MM.1S (cell line): ENCODE results near the gene NPEPPS.

Experiments used
- DNase-seq: peaks from one replicate; pipeline ENCODE4 v3.0.0-alpha.2; 2015
- H2AFZ ChIP-seq: fragments of 300-600 bp; sonication (generic); 2 replicates; pipeline ENCODE4 v1.6.0; 2016; ENCODE audit warnings: antibody characterized with exemption, low read length
- H3F3A ChIP-seq: fragments of 300-600 bp; sonication (generic); 2 replicates; pipeline ENCODE4 v1.6.1; 2016; ENCODE audit warnings: mild to moderate bottlenecking, antibody characterized with exemption, low read length, moderate library complexity, mixed read lengths; ENCODE audit not compliant: insufficient read depth
- H3K27ac ChIP-seq: fragments of 300-600 bp; sonication (generic); 2 replicates; pipeline ENCODE4 v1.5.1; 2016; ENCODE audit warnings: mild to moderate bottlenecking, low read length
- H3K27me3 ChIP-seq: fragments of 300-600 bp; sonication (generic); replicated peaks from 2 replicates; pipeline ENCODE4 v1.6.0; 2016; ENCODE audit warnings: low read length; ENCODE audit not compliant: insufficient read depth
- H3K36me3 ChIP-seq: fragments of 300-600 bp; sonication (generic); replicated peaks from 2 replicates; pipeline ENCODE4 v1.6.1; 2016; ENCODE audit warnings: mild to moderate bottlenecking, low read length, mixed read lengths; ENCODE audit not compliant: insufficient read depth
- H3K4me1 ChIP-seq: fragments of 300-600 bp; sonication (generic); 2 replicates; pipeline ENCODE4 v1.6.1; 2016; ENCODE audit warnings: low read length, mixed read lengths
- H3K4me2 ChIP-seq: fragments of 300-600 bp; sonication (generic); 2 replicates; pipeline ENCODE4 v1.6.0; 2016; ENCODE audit warnings: low read depth, low read length
- H3K4me3 ChIP-seq: fragments of 300-600 bp; sonication (generic); 2 replicates; pipeline ENCODE4 v1.5.1; 2016; ENCODE audit warnings: low read length, mixed read lengths
- H3K79me2 ChIP-seq: fragments of 300-600 bp; sonication (generic); 2 replicates; pipeline ENCODE4 v1.6.1; 2016; ENCODE audit warnings: mixed run types, low read length, mixed read lengths
- H3K9ac ChIP-seq: fragments of 300-600 bp; sonication (generic); 2 replicates; pipeline ENCODE4 v1.6.1; 2016; ENCODE audit warnings: low read length, mixed read lengths
- H3K9me2 ChIP-seq: fragments of 300-600 bp; sonication (generic); replicated peaks from 2 replicates; pipeline ENCODE4 v1.6.1; 2016; ENCODE audit warnings: mild to moderate bottlenecking, low read length, mixed read lengths; ENCODE audit not compliant: insufficient read depth
- H3K9me3 ChIP-seq: fragments of 300-600 bp; sonication (generic); replicated peaks from 2 replicates; pipeline ENCODE4 v1.6.1; 2016; ENCODE audit warnings: mild to moderate bottlenecking, low read length, mixed read lengths; ENCODE audit not compliant: insufficient read depth
- H4K20me1 ChIP-seq: fragments of 300-600 bp; sonication (generic); 2 replicates; pipeline ENCODE4 v1.6.1; 2016; ENCODE audit warnings: mild to moderate bottlenecking, low read length, moderate library complexity, mixed read lengths; ENCODE audit not compliant: insufficient read depth
- EZH2 ChIP-seq: fragments of 300-600 bp; sonication (generic); optimal IDR thresholded peaks from 2 replicates; pipeline ENCODE3; 2017; ENCODE audit warnings: low read depth, mild to moderate bottlenecking, antibody characterized with exemption, low read length, mixed read lengths
- EZH2phosphoT487 ChIP-seq: fragments of 300-600 bp; sonication (generic); IDR thresholded peaks from 2 replicates; pipeline ENCODE4 v1.6.1; 2018; ENCODE audit warnings: antibody characterized with exemption, low read length
- TF ChIP-seq, protein P1 (sequence below): fragments of 300-600 bp; sonication (generic); IDR thresholded peaks from 2 replicates; pipeline ENCODE4 v1.5.1; 2016; ENCODE audit warnings: antibody characterized with exemption, low read length, mixed read lengths

Gene NPEPPS

DNA sequence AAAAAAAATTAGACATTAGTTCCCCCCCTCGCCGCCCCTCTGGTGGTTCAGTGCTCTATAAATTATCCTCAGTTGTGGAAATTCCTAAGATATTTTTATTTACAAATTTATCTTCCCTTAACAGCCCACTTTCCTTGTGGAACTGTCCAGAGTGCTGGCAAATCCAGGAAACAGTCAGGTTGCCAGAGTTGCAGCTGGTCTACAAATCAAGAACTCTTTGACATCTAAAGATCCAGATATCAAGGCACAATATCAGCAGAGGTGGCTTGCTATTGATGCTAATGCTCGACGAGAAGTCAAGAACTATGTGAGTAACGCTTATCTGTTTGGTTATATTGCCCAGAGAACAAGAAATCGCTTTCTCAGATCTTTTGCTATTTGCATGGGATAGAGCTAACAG, 121.7 kb downstream of the NPEPPS start:
- no peaks in the 10 kb centered on the region for H3K9me2 ChIP-seq
- no peaks in the 10 kb centered on the region for H3K9me3 ChIP-seq
- H3K79me2 ChIP-seq = peaks cover 71% of the 10 kb centered on the region
- peaks cover 61% of the 10 kb centered on the region for H3K4me1 ChIP-seq
- peak overlapping the region; percentile 70 for H3K4me2 ChIP-seq
- H3K36me3 ChIP-seq = peaks cover 25% of the 10 kb centered on the region
- TF ChIP-seq EZH2 (no peak), EZH2phosphoT487 (no peak)
- TF ChIP-seq, protein P1, sequence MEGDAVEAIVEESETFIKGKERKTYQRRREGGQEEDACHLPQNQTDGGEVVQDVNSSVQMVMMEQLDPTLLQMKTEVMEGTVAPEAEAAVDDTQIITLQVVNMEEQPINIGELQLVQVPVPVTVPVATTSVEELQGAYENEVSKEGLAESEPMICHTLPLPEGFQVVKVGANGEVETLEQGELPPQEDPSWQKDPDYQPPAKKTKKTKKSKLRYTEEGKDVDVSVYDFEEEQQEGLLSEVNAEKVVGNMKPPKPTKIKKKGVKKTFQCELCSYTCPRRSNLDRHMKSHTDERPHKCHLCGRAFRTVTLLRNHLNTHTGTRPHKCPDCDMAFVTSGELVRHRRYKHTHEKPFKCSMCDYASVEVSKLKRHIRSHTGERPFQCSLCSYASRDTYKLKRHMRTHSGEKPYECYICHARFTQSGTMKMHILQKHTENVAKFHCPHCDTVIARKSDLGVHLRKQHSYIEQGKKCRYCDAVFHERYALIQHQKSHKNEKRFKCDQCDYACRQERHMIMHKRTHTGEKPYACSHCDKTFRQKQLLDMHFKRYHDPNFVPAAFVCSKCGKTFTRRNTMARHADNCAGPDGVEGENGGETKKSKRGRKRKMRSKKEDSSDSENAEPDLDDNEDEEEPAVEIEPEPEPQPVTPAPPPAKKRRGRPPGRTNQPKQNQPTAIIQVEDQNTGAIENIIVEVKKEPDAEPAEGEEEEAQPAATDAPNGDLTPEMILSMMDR = no peak
- peaks cover 21% of the 10 kb centered on the region; the same call in 1 of the 2 replicates for H4K20me1 ChIP-seq
- no peak overlapping the region for H2AFZ ChIP-seq
- H3K27ac ChIP-seq = no peak overlapping the region
- no peaks in the 10 kb centered on the region for H3K27me3 ChIP-seq
- no peak overlapping the region for H3K9ac ChIP-seq
- DNase-seq = no peak
- H3F3A ChIP-seq = peaks cover 58% of the 10 kb centered on the region
- 0 out of 2 replicates have a peak overlapping the region, but pooled peaks have one; percentile 3 for H3K4me3 ChIP-seq

DNA sequence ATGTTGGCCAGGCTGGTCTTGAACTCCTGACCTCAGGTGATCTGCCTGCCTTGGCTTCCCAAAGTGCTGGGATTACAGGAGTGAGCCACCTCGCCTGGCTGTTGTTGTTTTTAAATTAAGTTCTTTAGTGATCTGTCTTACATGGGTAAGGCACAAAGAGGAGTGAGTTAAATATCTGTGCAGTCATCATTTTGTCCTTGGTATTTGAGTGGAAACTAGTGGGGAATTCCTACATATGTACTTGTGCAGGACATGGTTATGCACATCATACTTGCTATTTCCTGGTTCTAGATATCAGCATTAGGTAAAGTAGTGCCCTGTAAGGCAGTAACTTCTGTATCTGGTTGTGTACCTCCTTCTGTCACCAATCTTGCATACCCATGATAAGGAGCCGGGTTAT, 122.5 kb downstream of the NPEPPS start:
- Histone ChIP-seq H3F3A (peaks cover 60% of the 10 kb centered on the region), H3K4me2 (peak overlapping the region; percentile 24; the same call in 1 of the 2 replicates), H3K9ac (no peak overlapping the region), H3K27ac (no peak overlapping the region), H4K20me1 (peaks cover 23% of the 10 kb centered on the region; the same call in 1 of the 2 replicates), H3K9me2 (no peaks in the 10 kb centered on the region), H3K36me3 (peaks cover 34% of the 10 kb centered on the region), H3K4me3 (0 out of 2 replicates have a peak overlapping the region, but pooled peaks have one; percentile 0), H2AFZ (no peak overlapping the region), H3K79me2 (peaks cover 79% of the 10 kb centered on the region), H3K27me3 (no peaks in the 10 kb centered on the region), H3K9me3 (no peaks in the 10 kb centered on the region), H3K4me1 (peaks cover 67% of the 10 kb centered on the region)
- no peak for DNase-seq
- TF ChIP-seq EZH2phosphoT487 = no peak
- TF ChIP-seq, protein P1 = no peak
- TF ChIP-seq EZH2 = no peak

DNA sequence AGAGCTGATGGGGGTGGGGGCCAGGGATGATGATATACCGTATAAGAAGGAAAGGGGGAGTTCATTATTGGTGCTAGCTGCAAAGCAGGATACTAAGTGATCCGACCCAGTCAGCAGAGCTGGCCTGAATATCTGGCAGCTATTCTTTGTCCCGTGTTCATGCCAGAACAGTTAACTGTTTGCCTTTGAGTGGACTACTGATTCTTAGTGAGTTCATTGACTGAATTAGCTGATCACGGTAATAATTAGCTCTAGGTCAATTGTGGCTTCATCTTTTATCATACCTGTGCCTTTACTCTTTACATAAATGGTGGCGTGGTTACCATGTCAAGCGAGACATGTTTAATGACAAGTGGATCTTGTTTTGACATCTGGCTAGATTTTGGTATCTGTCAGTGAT, 124.1 kb downstream of the NPEPPS start:
- Histone ChIP-seq H3K4me3 (no peak overlapping the region), H3K9me2 (no peaks in the 10 kb centered on the region), H3K27ac (no peak overlapping the region), H3K36me3 (peaks cover 38% of the 10 kb centered on the region), H4K20me1 (peaks cover 27% of the 10 kb centered on the region; the same call in 1 of the 2 replicates), H3K4me1 (peaks cover 73% of the 10 kb centered on the region), H3K79me2 (peaks cover 84% of the 10 kb centered on the region), H3K27me3 (no peaks in the 10 kb centered on the region), H3K9ac (no peak overlapping the region), H2AFZ (no peak overlapping the region), H3F3A (peaks cover 68% of the 10 kb centered on the region), H3K9me3 (no peaks in the 10 kb centered on the region), H3K4me2 (peak overlapping the region; percentile 42; the same call in 1 of the 2 replicates)
- no peak for DNase-seq
- no peak for TF ChIP-seq EZH2
- TF ChIP-seq, protein P1 = no peak
- no peak for TF ChIP-seq EZH2phosphoT487
